ENCODE data around the gene CACNA1E. TPM values are rescaled to one million over a fixed set of nuclear protein-coding genes. Genes with fewer than 3 reads are reported as not detected.

Gene CACNA1E
- total and polyA plus RNA-seq, 2 experiments from 2014 or later = 1.1 to 1.7 TPM

DNA sequence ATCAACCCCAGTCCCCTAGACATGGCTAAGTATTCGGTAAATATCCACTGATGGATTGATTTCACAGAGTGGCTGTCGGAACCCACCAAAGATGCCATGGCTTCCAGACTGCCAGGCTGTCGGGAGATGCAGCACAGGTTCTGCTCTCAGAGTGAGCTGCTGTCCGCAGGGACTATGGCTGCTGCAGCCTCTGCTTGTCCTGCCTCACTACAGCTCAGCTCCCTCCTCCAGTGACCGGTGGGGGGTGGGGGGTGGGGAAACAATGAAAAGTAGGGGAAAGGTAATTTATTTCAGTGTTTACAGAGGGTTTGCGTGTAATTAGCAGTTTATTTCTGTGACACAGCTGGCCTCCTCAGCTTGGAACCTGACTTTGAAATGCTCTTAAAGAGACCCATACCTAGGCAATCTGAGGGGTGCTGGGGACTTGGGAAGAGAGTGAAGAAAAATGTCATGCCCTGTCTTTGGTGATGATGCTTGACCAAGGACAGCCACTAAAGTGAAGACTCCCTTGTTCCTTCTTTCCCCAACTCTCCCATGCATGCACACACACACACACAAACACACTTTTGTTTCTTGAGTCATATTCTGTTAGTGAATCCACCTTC is 109.0 kb downstream of the CACNA1E start:
- Histone ChIP-seq H3K4me1 (ENCODE audit: insufficient read depth) (peaks cover 8% of the 10 kb centered on the region), H3K79me2 (no peaks in the 10 kb centered on the region), H3K9me2 (replicated peaks; ENCODE audit: insufficient read depth) (no peaks in the 10 kb centered on the region), H4K20me1 (ENCODE audit: insufficient read depth, poor library complexity, severe bottlenecking) (no peaks in the 10 kb centered on the region), H3K4me2 (no peak overlapping the region), H3K9me3 (ENCODE audit: low read depth) (no peaks in the 10 kb centered on the region), H3K27me3 (no peaks in the 10 kb centered on the region), H2AFZ (no peak overlapping the region), H3K36me3 (replicated peaks; ENCODE audit: insufficient read depth, low read depth) (no peaks in the 10 kb centered on the region), H3K4me3 (no peak overlapping the region), H3K27ac (no peak overlapping the region)
- WGBS (ENCODE audit: low lambda C conversion rate, missing lambda C conversion rate) = 36% methylated on average over 6 of the region's 6 CpGs
- DNase-seq (ENCODE audit: low spot score) = no peak
- TF ChIP-seq EZH2 (IDR thresholded peaks at IDR 0.05; ENCODE audit: borderline replicate concordance) (no peak), CTCF (IDR thresholded peaks at IDR 0.05; ENCODE audit: poor library complexity) (no peak), EZH2phosphoT487 (IDR thresholded peaks at IDR 0.05; ENCODE audit: low read depth, severe bottlenecking, unreplicated experiment) (no peak)

- H3K27ac ChIP-seq = no peak overlapping the region
- TF ChIP-seq CTCF (IDR thresholded peaks at IDR 0.05; ENCODE audit: poor library complexity) (no peak), EZH2 (IDR thresholded peaks at IDR 0.05; ENCODE audit: borderline replicate concordance) (no peak), EZH2phosphoT487 (IDR thresholded peaks at IDR 0.05; ENCODE audit: low read depth, severe bottlenecking, unreplicated experiment) (no peak)
- WGBS (ENCODE audit: low lambda C conversion rate, missing lambda C conversion rate) = 59% methylated on average over 4 of the region's 4 CpGs
- H2AFZ ChIP-seq = no peak overlapping the region
- no peaks in the 10 kb centered on the region for H4K20me1 ChIP-seq (ENCODE audit: insufficient read depth, poor library complexity, severe bottlenecking)
- H3K4me1 ChIP-seq (ENCODE audit: insufficient read depth) = peaks cover 8% of the 10 kb centered on the region
- DNase-seq (ENCODE audit: low spot score) = no peak
- no peaks in the 10 kb centered on the region for H3K36me3 ChIP-seq (replicated peaks; ENCODE audit: insufficient read depth, low read depth)
- no peak overlapping the region for H3K4me3 ChIP-seq
- H3K9me3 ChIP-seq (ENCODE audit: low read depth) = no peaks in the 10 kb centered on the region
- no peak overlapping the region for H3K4me2 ChIP-seq
- H3K27me3 ChIP-seq = no peaks in the 10 kb centered on the region
- no peaks in the 10 kb centered on the region for H3K9me2 ChIP-seq (replicated peaks; ENCODE audit: insufficient read depth)
- no peaks in the 10 kb centered on the region for H3K79me2 ChIP-seq
Measured at GRCh38 chr1:181593042-181593441, 109.7 kb downstream of the CACNA1E start.

DNA sequence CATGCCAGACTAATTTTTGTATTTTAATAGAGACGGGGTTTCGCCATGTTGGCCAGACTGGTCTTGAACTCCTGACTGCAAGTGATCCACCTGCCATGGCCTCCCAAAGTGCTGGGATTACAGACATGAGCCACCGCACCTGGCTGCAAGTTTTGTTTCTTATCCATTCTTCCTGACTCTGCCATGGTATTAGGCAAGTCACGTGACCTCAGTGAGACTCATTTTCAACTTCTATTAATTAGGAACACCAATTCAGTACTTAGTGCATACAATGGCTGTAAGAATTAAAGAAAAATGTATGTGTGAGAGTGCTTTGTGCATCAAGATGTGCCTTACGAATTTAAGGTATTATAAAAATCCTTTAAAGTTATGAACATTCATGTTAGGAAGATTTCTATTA is 111.2 kb downstream of the CACNA1E start:
- Histone ChIP-seq H3K4me2 (no peak overlapping the region), H4K20me1 (ENCODE audit: insufficient read depth, poor library complexity, severe bottlenecking) (no peaks in the 10 kb centered on the region), H3K27ac (no peak overlapping the region), H3K36me3 (replicated peaks; ENCODE audit: insufficient read depth, low read depth) (no peaks in the 10 kb centered on the region), H3K79me2 (no peaks in the 10 kb centered on the region), H3K4me1 (ENCODE audit: insufficient read depth) (peaks cover 8% of the 10 kb centered on the region), H3K4me3 (no peak overlapping the region), H2AFZ (no peak overlapping the region), H3K9me2 (replicated peaks; ENCODE audit: insufficient read depth) (no peaks in the 10 kb centered on the region), H3K9me3 (ENCODE audit: low read depth) (no peaks in the 10 kb centered on the region), H3K27me3 (no peaks in the 10 kb centered on the region)
- TF ChIP-seq EZH2phosphoT487 (IDR thresholded peaks at IDR 0.05; ENCODE audit: low read depth, severe bottlenecking, unreplicated experiment) (no peak), CTCF (IDR thresholded peaks at IDR 0.05; ENCODE audit: poor library complexity) (no peak), EZH2 (IDR thresholded peaks at IDR 0.05; ENCODE audit: borderline replicate concordance) (no peak)
- WGBS (ENCODE audit: low lambda C conversion rate, missing lambda C conversion rate) = 93% methylated on average over 5 of the region's 5 CpGs
- DNase-seq (ENCODE audit: low spot score) = no peak

Data from hepatocyte (in vitro differentiated cells).